Lower leg skin (tissue), 3 donors: Measurements from ENCODE around the gene DRGX.

Source experiments
- CTCF ChIP-seq, 3 donors: fragments of 450-650 bp; IDR thresholded peaks; one replicate each; pipeline ENCODE4 v1.5.1; 2016; ENCODE audit warnings: antibody characterized with exemption in 3 of 3, mild to moderate bottlenecking in 3 of 3, moderate library complexity in 2 of 3
- POLR2A ChIP-seq, 2 donors: fragments of 450-650 bp; IDR thresholded peaks; one replicate each; pipeline ENCODE4 v1.6.1; 2016 to 2017; ENCODE audit warnings: antibody characterized with exemption in 2 of 2, mild to moderate bottlenecking in 1 of 2, moderate library complexity in 1 of 2

- TF ChIP-seq POLR2A (IDR thresholded peaks at IDR 0.05) (no peak), CTCF (IDR thresholded peaks at IDR 0.05) (no peak)
These were observed 41.9 kb downstream of the DRGX start for GRCh38 chr10:49353895-49354566.
